ENCODE measurements around the gene WDR90.

Gene WDR90

GRCh38 chr16:704552-705380 is 55.6 kb downstream of the WDR90 start (continued):
- no peak for TF ChIP-seq MYNN (tag by site-specific recombination; IDR thresholded peaks at IDR 0.05; ENCODE audit: borderline replicate concordance)
- no peak for TF ChIP-seq GFI1B (tag by site-specific recombination; IDR thresholded peaks at IDR 0.05)
- no peak for TF ChIP-seq ZBTB17 (tag by site-specific recombination; IDR thresholded peaks at IDR 0.05)
- no peak for TF ChIP-seq ZNF610 (tag by site-specific recombination; IDR thresholded peaks at IDR 0.05; ENCODE audit: borderline replicate concordance)
- TF ChIP-seq PBX3 (CRISPR knock-in tag; IDR thresholded peaks at IDR 0.05), result no peak
- TF ChIP-seq ZNF146 (tag by site-specific recombination; IDR thresholded peaks at IDR 0.05), result no peak
- no peak for TF ChIP-seq PRDM4 (tag by site-specific recombination; IDR thresholded peaks at IDR 0.05)
- no peak for TF ChIP-seq ZNF26 (tag by site-specific recombination; IDR thresholded peaks at IDR 0.05)
- TF ChIP-seq ZNF423 (tag by site-specific recombination; IDR thresholded peaks at IDR 0.05), result no peak
- no peak for TF ChIP-seq PRDM1 (tag by site-specific recombination; IDR thresholded peaks at IDR 0.05)
- TF ChIP-seq HOXD13 (CRISPR knock-in tag; IDR thresholded peaks at IDR 0.05; ENCODE audit: borderline replicate concordance), result no peak
- TF ChIP-seq GLIS2 (tag by site-specific recombination; IDR thresholded peaks at IDR 0.05), result peak; percentile 43
- 0 out of 2 replicates have a peak, but pooled peaks have one; percentile 26 for TF ChIP-seq ZEB2 (tag by site-specific recombination; IDR thresholded peaks at IDR 0.05)
- no peak for TF ChIP-seq ZNF747 (tag by site-specific recombination; IDR thresholded peaks at IDR 0.05)
- no peak for TF ChIP-seq ZNF366 (tag by site-specific recombination; conservative IDR thresholded peaks at IDR 0.05)
- TF ChIP-seq ELK4 (IDR thresholded peaks at IDR 0.05; ENCODE audit: borderline replicate concordance, low read depth, low read length), result no peak
- no peak for TF ChIP-seq ZNF416 (tag by site-specific recombination; IDR thresholded peaks at IDR 0.05)
- TF ChIP-seq ZNF677 (tag by site-specific recombination; IDR thresholded peaks at IDR 0.05), result no peak
- TF ChIP-seq REST (tag by site-specific recombination; IDR thresholded peaks at IDR 0.05), result peak; percentile 94
- no peak for TF ChIP-seq ZNF16 (tag by site-specific recombination; IDR thresholded peaks at IDR 0.05; ENCODE audit: low read depth)
- TF ChIP-seq ZNF433 (tag by site-specific recombination; IDR thresholded peaks at IDR 0.05; ENCODE audit: low read depth), result no peak
- no peak for TF ChIP-seq FEZF1 (tag by site-specific recombination; IDR thresholded peaks at IDR 0.05)
- no peak for TF ChIP-seq ZFP3 (tag by site-specific recombination; IDR thresholded peaks at IDR 0.05; ENCODE audit: low read depth)
- TF ChIP-seq ZNF341 (tag by site-specific recombination; IDR thresholded peaks at IDR 0.05; ENCODE audit: low read depth), result no peak
- TF ChIP-seq ZSCAN4 (tag by site-specific recombination; IDR thresholded peaks at IDR 0.05), result no peak
- no peak for TF ChIP-seq KLF16 (tag by site-specific recombination; IDR thresholded peaks at IDR 0.05)
- no peak for TF ChIP-seq ZNF645 (tag by site-specific recombination; IDR thresholded peaks at IDR 0.05)

Measured in HEK293 (cell line).